HG03139 (cell line): ENCODE data around the gene SPATC1L.

Experiments used
- ATAC-seq: cut with Tn5 transposase; IDR thresholded peaks from one replicate; pipeline ENCODE4 v1.9.1; 2021; ENCODE audit not compliant: unreplicated experiment

SPATC1L gene

DNA sequence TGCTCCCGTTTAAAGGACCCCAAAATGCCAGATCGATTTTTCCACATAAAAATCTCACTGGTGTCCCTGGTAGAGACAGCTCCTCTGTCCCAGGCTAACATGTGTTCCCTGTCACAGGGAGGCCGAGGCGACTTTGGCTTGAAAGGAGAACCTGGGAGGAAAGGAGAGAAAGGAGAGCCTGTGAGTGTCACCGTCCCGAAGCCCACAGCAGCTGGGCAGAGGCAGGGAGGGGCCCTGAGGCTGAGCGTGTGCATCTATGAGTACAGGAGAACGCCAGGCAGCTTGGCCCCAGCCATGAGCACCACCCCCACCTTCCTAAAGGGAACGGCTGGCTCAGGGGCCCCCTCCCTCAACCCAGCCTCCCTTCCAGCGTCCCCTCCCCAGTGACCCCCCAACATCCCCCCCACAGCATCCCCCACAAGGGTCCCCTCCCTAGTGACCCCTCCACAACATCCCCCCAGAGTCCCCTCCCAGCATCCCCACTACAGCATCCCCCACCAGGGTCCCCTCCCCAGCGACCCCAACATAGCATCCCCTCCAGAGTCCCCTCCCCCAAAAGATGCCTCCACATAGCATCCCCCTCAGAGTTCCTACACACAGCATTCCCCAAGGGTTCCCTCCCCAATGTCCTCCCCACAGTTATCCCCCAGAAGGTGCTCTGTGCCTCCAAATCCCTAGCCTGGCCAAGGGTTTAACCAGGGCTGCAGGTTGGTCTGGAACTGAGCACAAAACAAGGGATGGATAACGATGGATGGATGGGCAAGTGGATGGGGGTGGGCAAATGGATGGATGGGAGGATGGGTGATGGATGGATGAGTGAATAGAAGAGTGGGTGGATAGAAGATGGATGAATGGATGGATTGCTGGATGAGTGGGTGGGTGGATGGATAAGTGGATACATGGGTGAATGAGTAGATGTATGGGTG lies 61.2 kb downstream of the SPATC1L start:
- ATAC-seq = no peak

- ATAC-seq = no peak
Measured at GRCh38 chr21:46122237-46122671, 62.0 kb downstream of the SPATC1L start.

- ATAC-seq = no peak
Measured at GRCh38 chr21:46121286-46122221, 62.7 kb downstream of the SPATC1L start.

DNA sequence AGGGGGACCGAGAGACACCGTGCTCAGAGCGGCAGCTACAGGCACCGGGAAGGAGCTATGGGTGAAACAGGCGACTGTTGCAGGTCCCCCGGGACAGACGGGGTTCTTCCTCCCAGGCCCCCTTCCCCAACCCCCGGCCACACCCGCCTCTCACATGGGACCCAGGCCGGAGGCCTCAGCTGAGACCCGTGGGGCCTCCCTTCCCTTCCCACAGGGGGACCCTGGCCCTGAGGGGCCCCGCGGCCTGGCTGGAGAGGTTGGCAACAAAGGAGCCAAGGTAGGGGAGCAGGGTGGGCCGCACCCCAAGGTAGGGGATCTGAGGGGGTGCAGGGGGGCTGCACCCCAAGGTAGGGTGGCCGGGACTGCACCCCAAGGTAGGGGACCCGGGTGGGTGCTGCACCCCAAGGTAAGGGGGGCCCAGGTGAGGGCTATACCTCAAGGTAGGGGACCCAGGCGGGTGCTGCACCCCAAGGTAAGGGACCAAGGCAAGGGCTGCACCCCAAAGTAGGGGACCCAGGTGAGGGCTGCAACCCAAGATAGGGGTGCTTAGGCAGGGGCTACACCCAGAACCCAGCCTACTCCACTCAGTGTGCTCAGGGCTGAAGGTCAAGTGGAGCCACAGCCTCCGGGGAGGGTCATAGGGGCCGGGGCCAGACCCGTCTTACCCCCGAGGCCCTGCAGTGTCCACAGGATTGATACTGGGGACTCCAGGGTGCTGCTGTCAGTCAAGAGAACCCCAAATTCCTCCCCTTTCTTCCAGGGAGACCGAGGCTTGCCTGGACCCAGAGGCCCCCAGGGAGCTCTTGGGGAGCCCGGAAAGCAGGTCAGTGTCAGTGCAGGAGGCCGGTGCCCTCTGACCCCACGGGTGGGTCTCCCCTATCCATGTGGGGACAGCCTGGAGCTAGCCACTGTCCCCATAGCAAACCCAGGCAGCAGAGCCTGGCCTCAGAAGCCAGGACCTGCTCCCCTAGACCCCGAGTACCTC lies 63.7 kb downstream of the SPATC1L start:
- no peak for ATAC-seq

DNA sequence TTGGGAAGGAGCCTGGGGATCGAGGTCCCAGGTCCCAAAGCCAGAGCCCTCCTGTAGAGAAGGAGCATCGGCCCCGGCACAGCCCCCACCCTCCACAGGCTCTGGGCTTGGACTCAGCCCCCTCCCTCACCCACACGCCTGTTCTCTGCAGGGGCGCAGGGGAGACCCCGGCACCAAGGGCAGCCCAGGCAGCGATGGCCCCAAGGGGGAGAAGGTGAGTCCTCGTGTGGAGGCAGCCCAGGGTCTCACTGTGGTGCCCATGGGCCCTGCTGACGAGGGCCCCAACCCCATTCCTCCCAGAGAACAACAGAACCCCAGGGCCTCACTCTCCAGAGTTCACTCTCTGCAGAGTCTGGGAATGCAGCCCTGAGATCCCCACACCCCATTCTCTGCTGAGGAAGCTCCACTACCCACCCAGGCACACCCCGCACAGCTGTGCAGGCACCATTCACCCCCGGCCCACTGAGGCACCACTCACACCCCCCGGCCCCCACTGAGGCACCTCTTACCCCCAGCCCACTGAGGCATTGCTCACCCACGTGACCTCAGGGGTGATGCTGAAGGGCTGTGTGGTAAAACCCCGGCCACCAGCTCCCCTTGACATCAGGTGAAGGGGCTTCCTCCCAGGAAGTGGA lies 64.5 kb downstream of the SPATC1L start:
- no peak for ATAC-seq

GRCh38 chr21:46119144-46119636 lies 65.1 kb downstream of the SPATC1L start:
- ATAC-seq = no peak

GRCh38 chr21:46118316-46119143 lies 65.7 kb downstream of the SPATC1L start:
- no peak for ATAC-seq

GRCh38 chr21:46117586-46118315 lies 66.5 kb downstream of the SPATC1L start:
- no peak for ATAC-seq

DNA sequence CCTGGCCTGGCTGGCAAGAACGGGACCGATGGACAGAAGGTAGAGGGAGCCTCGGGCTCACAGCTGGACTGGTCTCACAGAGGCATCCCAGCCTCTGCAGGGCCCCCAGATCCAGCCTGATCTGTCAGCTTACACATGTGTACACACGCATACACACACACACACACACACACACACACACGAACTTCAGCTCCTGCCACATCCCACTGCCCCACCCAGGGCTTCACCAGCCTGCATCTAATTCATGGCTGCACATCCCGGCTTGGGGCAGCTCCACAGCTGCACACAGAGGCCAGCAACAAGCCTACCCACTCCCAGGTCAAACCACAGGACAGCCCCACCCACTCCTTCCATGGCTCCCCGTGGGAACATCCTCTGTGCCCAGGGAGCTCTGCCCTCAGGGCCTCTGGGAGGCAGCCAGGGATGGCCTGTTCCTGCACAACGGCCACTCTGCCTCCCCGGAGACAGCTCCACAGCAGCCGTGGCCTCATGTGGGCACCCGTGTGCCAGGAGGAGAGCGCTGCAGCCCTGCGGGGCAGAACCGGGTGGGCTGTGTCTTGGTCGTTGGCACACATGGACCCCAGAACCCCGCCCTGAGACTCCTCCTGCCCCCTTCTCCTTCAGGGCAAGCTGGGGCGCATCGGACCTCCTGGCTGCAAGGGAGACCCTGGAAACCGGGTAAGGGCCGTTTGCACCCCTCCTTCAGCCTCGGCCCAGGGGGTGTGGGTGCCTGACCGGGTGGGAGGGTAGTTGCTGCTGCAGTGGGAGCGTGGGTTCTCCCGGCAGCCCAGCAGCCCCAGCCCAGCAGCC lies 67.3 kb downstream of the SPATC1L start:
- ATAC-seq = no peak

GRCh38 chr21:46116189-46116775 lies 68.0 kb downstream of the SPATC1L start:
- ATAC-seq = no peak

GRCh38 chr21:46115441-46116188 lies 68.6 kb downstream of the SPATC1L start:
- ATAC-seq = no peak

GRCh38 chr21:46114963-46115362 lies 69.3 kb downstream of the SPATC1L start:
- no peak for ATAC-seq

DNA sequence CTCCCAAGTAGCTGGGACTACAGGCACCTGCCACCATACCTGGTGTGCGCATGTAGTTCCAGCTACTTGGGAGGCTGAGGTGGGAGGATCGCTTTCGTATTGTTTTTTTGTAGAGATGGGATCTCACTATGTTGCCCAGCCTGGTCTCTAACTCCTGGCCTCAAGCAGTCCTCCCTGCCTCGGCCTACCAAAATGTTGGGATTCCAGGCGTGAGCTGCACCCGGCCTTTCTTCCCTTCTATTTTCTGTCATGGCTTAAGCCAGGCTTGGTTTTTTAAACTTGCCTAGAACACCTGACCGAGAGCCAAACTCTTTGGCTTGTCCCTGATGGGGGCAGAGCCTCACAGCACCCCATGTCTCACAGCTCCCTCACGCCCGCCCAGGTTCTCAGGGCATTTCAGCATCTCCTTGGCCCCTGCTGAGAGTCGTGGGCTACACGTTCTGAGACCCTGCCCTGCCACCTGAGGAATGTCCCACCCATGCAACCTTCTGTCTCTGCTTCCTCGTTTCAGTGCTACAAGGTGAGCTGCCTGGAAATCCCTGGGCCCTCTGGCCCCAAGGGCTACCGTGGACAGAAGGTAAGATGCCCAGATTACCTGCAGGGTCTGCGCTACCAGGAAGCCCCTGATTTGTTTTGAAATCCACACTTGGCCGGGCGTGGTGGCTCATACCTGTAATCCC lies 70.6 kb downstream of the SPATC1L start:
- no peak for ATAC-seq

GRCh38 chr21:46112725-46113215 lies 71.5 kb downstream of the SPATC1L start:
- ATAC-seq = no peak

- no peak for ATAC-seq
Measured at GRCh38 chr21:46111857-46112724, 72.2 kb downstream of the SPATC1L start.
